Measurements from ENCODE around the gene KLC1. TPM values are rescaled to one million over a fixed set of nuclear protein-coding genes. Genes with fewer than 3 reads are reported as not detected.

Gene KLC1
- total RNA-seq, 1 experiment from 2014 or later: 75.8 TPM

DNA sequence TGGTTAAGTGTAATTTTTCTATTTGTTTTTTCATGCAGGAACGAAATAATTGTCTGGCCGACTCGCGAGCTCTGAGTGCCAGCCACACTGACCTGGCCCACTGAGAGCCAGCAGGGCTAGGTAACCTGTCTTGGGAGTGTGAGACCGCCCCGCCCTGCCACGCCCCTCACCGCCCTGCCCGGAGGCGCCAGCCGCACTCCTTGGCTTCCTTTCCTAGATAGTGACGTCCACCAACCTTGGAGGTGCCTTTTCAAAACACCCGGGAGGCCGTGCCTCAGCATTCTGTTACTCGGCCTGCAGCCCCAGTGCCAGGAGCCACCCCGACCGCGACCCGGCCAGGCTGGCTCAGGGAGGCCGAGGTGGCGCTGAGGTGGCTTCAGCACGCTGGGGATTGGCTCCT is 64.5 kb downstream of the KLC1 start:
- DNase-seq: no peak
- Histone ChIP-seq H3K36me3 (peaks cover 19% of the 10 kb centered on the region), H3K9me3 (no peaks in the 10 kb centered on the region), H3K27me3 (no peaks in the 10 kb centered on the region), H3K4me3 (no peak overlapping the region)

DNA sequence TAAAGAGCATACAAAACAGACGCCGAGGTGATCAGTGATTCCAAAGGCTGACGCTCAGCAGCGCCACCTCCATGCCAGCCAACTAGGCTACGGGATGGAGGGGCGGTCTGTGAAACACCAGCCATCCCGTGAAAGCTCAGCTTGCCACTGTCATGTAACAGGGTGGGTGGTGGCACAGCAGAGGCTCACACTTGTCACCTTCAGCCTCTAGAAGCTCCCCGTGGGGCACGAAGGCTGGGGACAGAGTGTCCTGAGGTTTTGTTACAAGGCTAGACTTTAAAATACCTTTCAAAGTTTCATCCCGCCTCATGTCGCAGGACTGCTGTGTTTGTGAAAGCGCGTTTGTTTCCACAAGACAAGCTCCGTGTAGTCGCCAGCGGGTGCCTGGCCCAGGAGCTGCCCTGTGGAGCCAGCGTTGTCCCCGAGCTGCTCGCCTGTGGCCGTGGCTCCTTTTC is 65.6 kb downstream of the KLC1 start:
- H3K36me3 ChIP-seq: peaks cover 11% of the 10 kb centered on the region

GRCh38 chr14:103695296-103696069 is 66.5 kb downstream of the KLC1 start:
- peaks cover 11% of the 10 kb centered on the region for H3K36me3 ChIP-seq

More for the DNA sequence above, 65.6 kb downstream of the KLC1 start:
- Histone ChIP-seq H3K9me3 (no peaks in the 10 kb centered on the region), H3K27me3 (no peaks in the 10 kb centered on the region), H3K4me3 (no peak overlapping the region)
- DNase-seq: no peak

DNA sequence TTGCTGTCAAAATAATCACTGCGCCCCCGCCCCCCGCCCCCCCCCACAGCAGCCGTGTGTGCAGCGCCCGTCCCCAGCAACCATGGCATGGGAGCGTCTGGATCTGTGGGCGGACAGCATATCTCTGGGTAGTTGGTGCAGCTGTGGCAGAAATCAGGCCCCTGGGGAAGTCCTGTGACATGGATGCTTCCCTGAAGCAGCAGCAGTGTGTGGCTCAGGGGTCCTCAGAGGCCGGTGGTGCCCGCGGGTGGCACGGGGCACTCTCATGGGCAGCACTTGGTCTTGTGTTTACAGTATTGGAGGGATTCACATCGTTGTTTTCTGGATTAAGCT is 67.0 kb downstream of the KLC1 start:
- Histone ChIP-seq H3K4me3 (no peak overlapping the region), H3K36me3 (peaks cover 11% of the 10 kb centered on the region), H3K27me3 (no peaks in the 10 kb centered on the region), H3K9me3 (no peaks in the 10 kb centered on the region)
- no peak for DNase-seq

More at GRCh38 chr14:103695296-103696069, 66.5 kb downstream of the KLC1 start:
- no peaks in the 10 kb centered on the region for H3K9me3 ChIP-seq
- H3K4me3 ChIP-seq: no peak overlapping the region
- no peaks in the 10 kb centered on the region for H3K27me3 ChIP-seq
- no peak for DNase-seq

DNA sequence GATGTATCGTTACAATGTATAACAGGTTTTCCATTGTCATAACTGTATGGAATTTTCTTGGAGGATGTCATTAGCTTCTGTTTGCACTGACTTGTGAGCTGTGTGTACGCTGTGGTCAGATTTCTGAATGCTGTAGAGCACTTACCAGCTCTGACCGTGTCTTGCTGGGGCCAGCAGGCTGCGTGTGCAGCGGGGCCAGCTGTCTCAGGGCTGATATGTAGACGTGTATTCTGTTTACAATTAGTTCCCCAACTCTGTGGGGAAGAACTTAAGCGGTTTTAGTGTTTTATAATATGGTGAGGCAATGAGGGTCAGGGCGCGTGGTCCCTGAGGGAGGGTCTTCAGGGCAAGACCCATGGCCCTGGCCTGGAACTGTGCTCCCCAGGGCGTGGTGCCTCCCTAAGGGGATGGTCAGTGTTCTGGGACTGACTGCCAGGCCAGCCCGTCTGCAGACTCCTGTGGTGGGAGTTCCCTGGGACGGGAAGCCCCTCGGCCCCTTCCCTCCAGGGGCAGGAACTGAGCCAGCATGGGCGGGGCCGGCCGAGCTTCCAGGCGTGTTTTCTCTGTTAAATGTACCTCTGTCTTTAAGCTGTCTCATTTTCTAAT is 67.6 kb downstream of the KLC1 start:
- Histone ChIP-seq H3K4me3 (no peak overlapping the region), H3K27me3 (no peaks in the 10 kb centered on the region), H3K36me3 (peaks cover 11% of the 10 kb centered on the region), H3K9me3 (no peaks in the 10 kb centered on the region)
- no peak for DNase-seq

GRCh38 chr14:103697206-103697602 is 68.2 kb downstream of the KLC1 start:
- DNase-seq: no peak
- Histone ChIP-seq H3K27me3 (no peaks in the 10 kb centered on the region), H3K9me3 (no peaks in the 10 kb centered on the region), H3K36me3 (peaks cover 11% of the 10 kb centered on the region), H3K4me3 (no peak overlapping the region)

DNA sequence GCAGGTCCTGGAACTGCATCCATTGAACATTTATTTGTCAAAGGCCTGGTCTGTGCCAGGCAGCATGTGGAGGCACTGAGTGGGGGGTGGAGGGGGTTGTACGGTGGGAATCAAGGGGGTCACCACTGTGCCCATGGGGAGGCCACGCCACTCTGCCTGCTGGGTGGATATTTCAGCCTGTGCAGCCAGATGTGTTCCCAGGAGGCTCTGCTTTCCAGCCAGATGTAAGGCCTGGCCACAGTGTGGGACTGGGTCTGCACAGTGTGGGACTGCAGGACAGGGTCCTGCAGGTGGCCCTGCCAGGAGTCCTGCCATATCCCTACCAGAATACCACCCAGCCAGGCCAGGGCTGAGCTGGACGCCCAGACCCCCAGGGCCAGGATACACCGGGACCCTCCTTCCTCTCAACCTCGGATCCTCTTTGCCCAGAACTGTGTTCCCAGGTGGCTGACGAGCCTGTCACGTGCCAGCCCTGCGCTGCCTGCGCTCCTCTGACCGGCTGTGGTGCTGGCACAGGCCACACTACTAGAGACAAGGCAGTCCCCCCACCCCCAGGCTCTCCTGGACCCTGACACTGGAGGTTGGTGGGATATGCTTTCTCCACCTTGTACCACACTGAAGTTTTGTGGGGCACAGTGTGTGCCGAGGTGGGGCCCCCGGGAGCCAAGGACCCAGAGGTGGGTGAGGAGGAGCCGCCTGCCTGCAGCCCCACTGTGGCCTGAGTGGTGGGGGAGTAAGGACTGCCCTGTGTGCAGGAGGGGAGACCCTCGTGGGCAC is 68.8 kb downstream of the KLC1 start:
- peaks cover 7% of the 10 kb centered on the region for H3K36me3 ChIP-seq

GRCh38 chr14:103698380-103699260 is 69.6 kb downstream of the KLC1 start:
- H3K27me3 ChIP-seq: no peaks in the 10 kb centered on the region
- H3K4me3 ChIP-seq: no peak overlapping the region
- no peaks in the 10 kb centered on the region for H3K9me3 ChIP-seq
- no peak for DNase-seq
- H3K36me3 ChIP-seq: peaks cover 6% of the 10 kb centered on the region

More for the DNA sequence above, 68.8 kb downstream of the KLC1 start:
- Histone ChIP-seq H3K9me3 (no peaks in the 10 kb centered on the region), H3K4me3 (no peak overlapping the region), H3K27me3 (no peaks in the 10 kb centered on the region)
- DNase-seq: no peak

GRCh38 chr14:103699261-103699661 is 70.2 kb downstream of the KLC1 start:
- H3K36me3 ChIP-seq: peaks cover 8% of the 10 kb centered on the region
- H3K9me3 ChIP-seq: no peaks in the 10 kb centered on the region

GRCh38 chr14:103699901-103700752 is 71.1 kb downstream of the KLC1 start:
- no peaks in the 10 kb centered on the region for H3K9me3 ChIP-seq
- H3K4me3 ChIP-seq: no peak overlapping the region
- H3K36me3 ChIP-seq: 0 out of 2 replicates have a peak, but pooled peaks cover 2% of the 10 kb centered on the region
- no peak for DNase-seq
- no peaks in the 10 kb centered on the region for H3K27me3 ChIP-seq

More at GRCh38 chr14:103699261-103699661, 70.2 kb downstream of the KLC1 start:
- no peaks in the 10 kb centered on the region for H3K27me3 ChIP-seq
- DNase-seq: no peak
- no peak overlapping the region for H3K4me3 ChIP-seq

DNA sequence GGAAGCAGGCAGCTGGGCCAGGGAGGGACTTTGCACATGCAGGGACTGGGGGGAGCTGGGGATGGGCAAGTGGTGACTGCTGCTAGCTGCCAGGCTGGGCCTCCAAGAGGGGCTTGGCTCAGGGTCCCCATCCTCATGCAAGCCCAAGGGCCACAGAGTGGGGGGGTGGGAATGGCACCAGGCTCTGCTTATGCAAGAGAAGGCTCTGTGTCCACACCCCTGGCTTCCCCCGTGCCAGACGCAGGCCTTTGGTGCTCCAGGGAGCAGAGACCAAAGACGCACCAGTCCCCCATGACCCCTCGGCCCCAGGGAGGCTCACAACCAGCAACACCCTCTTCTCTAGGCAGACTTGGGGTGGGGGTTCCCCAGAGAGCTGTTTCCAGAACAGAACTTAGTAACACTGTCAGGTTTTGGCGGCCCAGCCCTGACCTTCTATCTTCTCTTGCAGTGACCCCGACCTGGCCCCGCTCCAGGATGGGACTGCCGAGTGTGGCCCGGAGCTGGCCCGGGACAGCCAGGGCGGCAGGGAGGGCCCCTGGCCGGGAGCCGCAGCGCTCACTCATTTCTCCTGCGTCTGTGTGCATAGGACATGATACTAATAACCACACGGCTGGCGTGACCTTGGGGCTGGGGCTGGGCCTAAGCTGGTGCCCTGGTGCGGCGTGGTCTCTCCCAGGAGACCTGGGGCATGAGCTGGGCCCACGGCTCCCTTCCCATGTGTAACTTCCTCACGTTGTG is 71.9 kb downstream of the KLC1 start:
- Histone ChIP-seq H3K4me3 (no peak overlapping the region), H3K9me3 (no peaks in the 10 kb centered on the region), H3K27me3 (no peaks in the 10 kb centered on the region), H3K36me3 (peaks cover 2% of the 10 kb centered on the region; the same call in 1 of the 2 replicates)
- no peak for DNase-seq

DNA sequence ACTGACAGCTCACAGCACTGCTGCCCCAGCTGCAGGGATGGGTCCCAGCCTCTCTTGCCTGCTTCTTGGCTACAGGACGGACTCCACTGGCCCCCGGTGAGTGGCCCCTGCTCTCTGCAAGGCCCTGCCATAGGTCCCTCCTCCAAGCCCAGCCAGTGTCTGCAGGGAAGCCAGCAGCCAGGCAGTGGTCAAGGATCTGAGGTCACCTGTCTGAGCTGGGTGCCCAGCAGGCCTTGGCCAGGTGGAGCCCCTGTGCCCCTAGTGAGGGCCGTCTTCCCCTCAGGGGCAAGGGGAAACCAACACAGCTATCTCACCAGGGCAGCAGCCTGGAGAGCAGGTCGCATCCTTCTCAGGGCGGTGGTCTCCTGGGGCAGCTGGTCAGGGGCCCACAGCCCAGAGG is 73.1 kb downstream of the KLC1 start:
- DNase-seq: no peak
- no peaks in the 10 kb centered on the region for H3K27me3 ChIP-seq
- H3K36me3 ChIP-seq: peaks cover 2% of the 10 kb centered on the region; the same call in 1 of the 2 replicates
- H3K4me3 ChIP-seq: no peak overlapping the region
- no peaks in the 10 kb centered on the region for H3K9me3 ChIP-seq

DNA sequence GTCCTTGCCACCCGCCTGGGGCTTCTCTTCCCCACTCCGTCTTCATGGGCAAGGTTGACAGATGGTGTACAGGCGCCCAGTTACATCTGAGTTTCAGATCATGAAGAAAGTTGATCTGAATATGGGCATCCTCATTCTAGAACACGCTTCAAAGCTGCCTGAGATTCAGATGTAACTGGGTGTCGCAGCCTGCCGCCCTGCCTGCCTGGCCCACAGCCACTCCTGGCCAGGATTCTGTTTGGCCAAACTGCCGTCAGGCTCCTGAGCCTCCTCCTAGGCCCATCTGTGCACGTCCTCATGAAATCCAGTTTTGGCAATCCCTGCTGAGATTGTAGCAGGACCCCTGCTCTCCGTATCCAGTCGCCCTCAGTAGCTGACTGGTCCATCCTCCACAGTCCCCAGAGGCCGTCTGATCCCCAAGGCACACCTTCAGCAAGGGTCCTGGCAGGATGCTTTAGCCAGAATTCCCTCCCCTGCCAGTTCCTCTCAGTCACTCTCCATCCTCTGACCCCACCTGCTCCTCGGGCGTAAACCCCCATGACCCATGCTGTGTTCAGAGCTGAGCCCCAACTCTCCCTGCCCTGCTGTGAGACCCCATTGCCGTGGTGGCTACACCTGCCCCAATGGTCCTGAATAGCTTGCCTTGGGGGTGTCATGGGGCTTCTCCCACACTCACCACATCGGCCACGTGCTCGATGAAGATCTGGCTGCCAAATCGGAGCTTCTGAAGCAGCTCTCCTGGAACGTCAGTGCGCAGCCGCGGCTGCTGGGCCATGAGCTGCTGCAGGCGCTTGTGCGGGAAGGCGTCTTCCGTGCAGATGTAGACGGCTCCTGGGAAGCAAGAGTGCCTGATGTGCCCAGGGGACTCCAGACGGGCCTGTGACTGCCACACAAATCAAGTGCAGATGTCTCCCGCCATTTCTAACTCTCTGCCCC is 73.8 kb downstream of the KLC1 start:
- Histone ChIP-seq H3K4me3 (no peak overlapping the region), H3K27me3 (no peaks in the 10 kb centered on the region), H3K9me3 (no peaks in the 10 kb centered on the region), H3K36me3 (peaks cover 2% of the 10 kb centered on the region; the same call in 1 of the 2 replicates)
- no peak for DNase-seq

All from MG63 (cell line).